Measurements from ENCODE around the gene CLRN1. TPM values are rescaled to one million over a fixed set of nuclear protein-coding genes. Genes with fewer than 3 reads are reported as not detected.

Gene CLRN1
- total and polyA plus RNA-seq, 2 donors (not counting 1 experiment from before 2014, with no cell fraction given): not detected

- peak in 1 of 2 donors; percentile 58 for DNase-seq (ENCODE audit: low read depth in 2 of 2)
- no peak overlapping the region for H3K9ac ChIP-seq (ENCODE audit: insufficient read depth, low read length)
- no peak overlapping the region for H2AFZ ChIP-seq (ENCODE audit: low read length)
- H3K27me3 ChIP-seq (ENCODE audit: control insufficient read depth, insufficient read depth, low read length): no peaks in the 10 kb centered on the region
- no peaks in the 10 kb centered on the region for H3K79me2 ChIP-seq (ENCODE audit: control insufficient read depth, insufficient read depth, low read length)
- H3K27ac ChIP-seq (ENCODE audit: insufficient read depth, low read length): no peak overlapping the region
- no peaks in the 10 kb centered on the region for H3K4me1 ChIP-seq (ENCODE audit: control insufficient read depth, extremely low read depth, insufficient read depth, low read length)
- H3K4me2 ChIP-seq (ENCODE audit: extremely low read depth, insufficient read depth, low read length): no peak overlapping the region
- no peak overlapping the region for H3K4me3 ChIP-seq (replicated peaks in 1 of 4; ENCODE audit: control extremely low read depth in 1 of 4, insufficient read depth in 1 of 4, low read depth in 3 of 4, low read length in 4 of 4)
- TF ChIP-seq EZH2 (IDR thresholded peaks at IDR 0.05; ENCODE audit: low read length, missing control alignments) (no peak), CTCF (conservative IDR thresholded peaks at IDR 0.05 in 1 of 2, IDR thresholded peaks at IDR 0.05 in 1 of 2; ENCODE audit: low read depth in 1 of 2, low read length in 2 of 2) (no peak)
- no peaks in the 10 kb centered on the region for H4K20me1 ChIP-seq (ENCODE audit: control insufficient read depth, extremely low read depth, insufficient read depth, low read length)
- no peaks in the 10 kb centered on the region for H3K9me3 ChIP-seq (ENCODE audit: control insufficient read depth, insufficient read depth, low read depth, low read length)
- H3K36me3 ChIP-seq (ENCODE audit: control insufficient read depth, insufficient read depth, low read length): no peaks in the 10 kb centered on the region
Measured at GRCh38 chr3:150968341-150969035, 4.0 kb downstream of the CLRN1 start.

GRCh38 chr3:150965436-150965835, 7.1 kb downstream of the CLRN1 start:
- H3K4me2 ChIP-seq (ENCODE audit: extremely low read depth, insufficient read depth, low read length): no peak overlapping the region
- no peaks in the 10 kb centered on the region for H3K9me3 ChIP-seq (ENCODE audit: control insufficient read depth, insufficient read depth, low read depth, low read length)
- peak in 1 of 2 donors; percentile 14 for DNase-seq (ENCODE audit: low read depth in 2 of 2)
- no peaks in the 10 kb centered on the region for H3K4me1 ChIP-seq (ENCODE audit: control insufficient read depth, extremely low read depth, insufficient read depth, low read length)
- no peaks in the 10 kb centered on the region for H4K20me1 ChIP-seq (ENCODE audit: control insufficient read depth, extremely low read depth, insufficient read depth, low read length)
- H3K27ac ChIP-seq (ENCODE audit: insufficient read depth, low read length): no peak overlapping the region
- no peak overlapping the region for H2AFZ ChIP-seq (ENCODE audit: low read length)
- H3K4me3 ChIP-seq (replicated peaks in 1 of 4; ENCODE audit: control extremely low read depth in 1 of 4, insufficient read depth in 1 of 4, low read depth in 3 of 4, low read length in 4 of 4): no peak overlapping the region
- TF ChIP-seq CTCF (conservative IDR thresholded peaks at IDR 0.05 in 1 of 2, IDR thresholded peaks at IDR 0.05 in 1 of 2; ENCODE audit: low read depth in 1 of 2, low read length in 2 of 2) (no peak), EZH2 (IDR thresholded peaks at IDR 0.05; ENCODE audit: low read length, missing control alignments) (no peak)
- peaks cover 4% of the 10 kb centered on the region for H3K27me3 ChIP-seq (ENCODE audit: control insufficient read depth, insufficient read depth, low read length)
- H3K79me2 ChIP-seq (ENCODE audit: control insufficient read depth, insufficient read depth, low read length): no peaks in the 10 kb centered on the region
- H3K36me3 ChIP-seq (ENCODE audit: control insufficient read depth, insufficient read depth, low read length): no peaks in the 10 kb centered on the region
- H3K9ac ChIP-seq (ENCODE audit: insufficient read depth, low read length): no peak overlapping the region

- Histone ChIP-seq H3K4me1 (ENCODE audit: control insufficient read depth, extremely low read depth, insufficient read depth, low read length) (no peaks in the 10 kb centered on the region), H3K4me2 (ENCODE audit: extremely low read depth, insufficient read depth, low read length) (no peak overlapping the region), H3K9ac (ENCODE audit: insufficient read depth, low read length) (no peak overlapping the region), H3K36me3 (ENCODE audit: control insufficient read depth, insufficient read depth, low read length) (no peaks in the 10 kb centered on the region), H3K79me2 (ENCODE audit: control insufficient read depth, insufficient read depth, low read length) (no peaks in the 10 kb centered on the region), H3K4me3 (replicated peaks in 1 of 4; ENCODE audit: control extremely low read depth in 1 of 4, insufficient read depth in 1 of 4, low read depth in 3 of 4, low read length in 4 of 4) (no peak overlapping the region), H3K9me3 (ENCODE audit: control insufficient read depth, insufficient read depth, low read depth, low read length) (no peaks in the 10 kb centered on the region), H3K27me3 (ENCODE audit: control insufficient read depth, insufficient read depth, low read length) (peaks cover 4% of the 10 kb centered on the region), H4K20me1 (ENCODE audit: control insufficient read depth, extremely low read depth, insufficient read depth, low read length) (no peaks in the 10 kb centered on the region), H3K27ac (ENCODE audit: insufficient read depth, low read length) (no peak overlapping the region), H2AFZ (ENCODE audit: low read length) (no peak overlapping the region)
- no peak for DNase-seq (ENCODE audit: low read depth in 2 of 2)
- TF ChIP-seq EZH2 (IDR thresholded peaks at IDR 0.05; ENCODE audit: low read length, missing control alignments) (no peak), CTCF (conservative IDR thresholded peaks at IDR 0.05 in 1 of 2, IDR thresholded peaks at IDR 0.05 in 1 of 2; ENCODE audit: low read depth in 1 of 2, low read length in 2 of 2) (no peak)
Measured at GRCh38 chr3:150961949-150962348, 10.6 kb downstream of the CLRN1 start.

Data from fibroblast of lung (primary cell).